Dermis microvascular lymphatic vessel endothelial cell (primary cell): Measurements from ENCODE around the gene CAPS2. TPM values are rescaled to one million over a fixed set of nuclear protein-coding genes. Genes with fewer than 3 reads are reported as not detected.
"Not testable (repeated sequence)": the region's sequence is repeated elsewhere in the genome, so short reads cannot be mapped to it uniquely, and the experiment has no call there.

Source experiments
- DNase-seq, 2 donors: peaks; one replicate each; pipeline versions ENCODE4 v3.0.0 to v3.0.0-alpha.2; 2010; ENCODE audit warnings: low read depth in 2 of 2
- total RNA-seq: library from RNA; depleted of rRNA; stranded (reverse); fragments of >200 nt; gene quantifications from 2 replicates; pipeline ENCODE4 v1.2.1, GENCODE V29; 2014

CAPS2 gene
- total RNA-seq: 0.26 and 0.63 TPM in 2 replicates

DNA sequence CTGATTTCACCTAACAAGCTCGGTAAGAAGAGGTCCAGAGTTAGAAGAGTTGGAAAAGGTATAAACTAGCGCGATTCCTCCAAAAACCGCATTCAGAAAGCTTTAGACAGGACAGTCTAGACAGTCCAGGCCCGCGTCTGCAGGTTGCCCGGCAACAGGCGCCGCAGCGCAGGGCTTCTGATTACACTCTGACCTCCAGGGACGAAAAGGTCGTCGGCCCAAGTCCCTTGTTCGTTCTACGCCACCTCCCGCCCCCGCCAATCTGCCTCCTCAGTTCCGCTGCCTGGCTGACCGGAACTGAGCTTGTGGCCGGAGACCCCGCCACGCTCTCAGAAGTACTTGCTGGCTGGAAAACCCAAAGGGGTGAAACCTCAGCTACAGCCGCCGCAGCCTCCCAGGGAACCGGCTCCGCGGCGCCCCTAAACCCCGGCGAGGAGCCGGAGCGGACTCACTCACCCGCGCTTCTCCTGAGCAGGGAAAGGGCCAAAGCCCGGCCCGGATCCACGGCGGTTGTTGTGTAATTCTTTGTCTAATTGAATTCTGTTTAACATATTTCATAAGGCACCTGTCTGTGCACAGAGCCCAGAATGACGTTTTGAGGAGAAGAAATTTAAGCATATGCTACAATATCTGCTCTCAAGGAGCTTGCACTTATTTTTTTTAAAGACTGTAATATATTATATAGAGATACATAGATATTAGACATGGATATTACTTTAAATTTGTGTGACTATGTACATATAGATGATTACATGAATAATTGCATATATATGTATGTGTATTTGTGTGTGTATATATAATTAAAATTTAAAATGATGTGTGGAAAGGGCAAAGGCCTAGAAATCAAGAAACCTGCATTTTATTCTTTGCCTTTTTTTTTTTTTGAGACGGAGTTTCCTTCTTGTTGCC lies at the start of gene CAPS2:
CAPS2 (minus strand) TSS at position 407 of the 909 bp plus-strand sequence. CDS start 3,826 bp downstream, outside the sequence.
- peak; percentile 51 to 76 for DNase-seq

DNA sequence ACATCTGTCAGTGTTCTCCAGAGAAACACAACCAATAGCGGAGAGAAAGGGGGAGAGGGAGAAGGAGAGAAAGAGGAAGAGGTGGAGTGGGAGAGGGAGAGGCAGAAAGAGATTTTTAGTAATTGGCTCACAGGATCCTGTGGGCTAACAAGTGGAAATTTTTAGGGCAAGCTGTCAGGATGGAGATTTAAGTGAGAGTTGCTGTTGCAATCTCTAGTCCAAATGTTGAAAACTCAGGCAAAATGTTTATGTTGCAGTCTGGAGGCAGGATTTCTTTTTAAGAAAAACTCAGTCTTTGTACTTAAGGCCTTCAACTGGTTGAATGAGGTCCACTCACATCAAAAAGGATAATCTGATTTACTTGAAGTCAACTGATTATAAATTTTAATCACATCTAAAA lies 48.2 kb upstream of the CAPS2 start:
- no peak for DNase-seq

DNA sequence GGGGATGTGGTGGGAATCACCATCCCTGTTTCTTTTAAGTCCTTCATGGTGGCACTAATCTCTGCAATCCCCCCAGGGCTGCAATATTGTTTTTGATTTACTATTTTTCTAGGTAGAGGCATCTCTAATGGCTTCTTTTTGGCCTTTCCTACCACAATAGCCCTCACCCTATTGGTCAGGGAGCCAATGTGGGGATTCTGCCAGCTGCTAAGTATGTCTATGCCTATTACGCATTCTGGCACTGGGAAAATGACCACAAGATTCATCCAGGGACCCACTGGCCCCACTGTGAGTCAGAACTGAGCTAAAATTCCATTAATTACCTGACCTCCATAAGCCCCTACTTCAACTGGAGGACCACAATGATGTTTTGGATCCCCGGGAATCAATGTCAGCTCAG lies 44.8 kb upstream of the CAPS2 start:
- no peak for DNase-seq

DNA sequence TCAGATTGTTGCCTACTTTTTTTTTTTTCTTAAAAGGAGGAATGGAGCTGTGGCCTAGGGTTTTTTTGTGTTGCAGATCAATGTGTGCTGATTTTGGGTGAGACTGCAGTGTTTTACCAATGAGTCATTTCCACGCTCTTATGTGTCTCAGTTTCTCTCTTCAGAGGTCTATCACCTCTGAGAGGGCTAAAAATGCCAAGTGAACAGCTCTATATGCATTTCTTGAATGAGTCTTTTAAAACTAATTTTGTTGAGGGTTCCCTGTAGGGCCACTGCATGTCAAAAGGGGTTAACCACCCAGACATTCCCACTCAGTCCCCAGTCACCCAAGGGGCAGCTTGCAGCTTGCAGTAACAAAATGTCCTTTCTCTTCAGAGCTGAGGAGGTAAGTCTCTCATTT lies 36.5 kb upstream of the CAPS2 start:
- no peak for DNase-seq

DNA sequence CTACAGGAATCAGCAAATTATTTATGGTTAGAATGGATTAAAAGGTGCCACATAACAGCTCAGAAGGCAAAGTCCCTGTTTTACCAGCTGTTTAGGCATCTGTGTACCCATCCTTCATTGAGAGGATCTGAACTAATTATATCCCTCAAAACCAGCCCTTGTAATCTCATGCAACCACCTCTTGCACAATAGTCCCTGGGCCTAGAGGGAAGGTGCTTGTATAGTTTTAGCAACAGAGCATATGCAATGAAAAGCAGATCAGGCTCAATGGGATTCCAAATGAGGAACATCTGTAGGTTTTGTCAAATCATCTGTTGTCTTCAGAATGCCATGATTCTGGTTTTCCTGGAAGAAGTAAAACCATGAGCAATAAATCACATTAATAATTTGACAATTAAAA lies 34.8 kb upstream of the CAPS2 start:
- no peak for DNase-seq

DNA sequence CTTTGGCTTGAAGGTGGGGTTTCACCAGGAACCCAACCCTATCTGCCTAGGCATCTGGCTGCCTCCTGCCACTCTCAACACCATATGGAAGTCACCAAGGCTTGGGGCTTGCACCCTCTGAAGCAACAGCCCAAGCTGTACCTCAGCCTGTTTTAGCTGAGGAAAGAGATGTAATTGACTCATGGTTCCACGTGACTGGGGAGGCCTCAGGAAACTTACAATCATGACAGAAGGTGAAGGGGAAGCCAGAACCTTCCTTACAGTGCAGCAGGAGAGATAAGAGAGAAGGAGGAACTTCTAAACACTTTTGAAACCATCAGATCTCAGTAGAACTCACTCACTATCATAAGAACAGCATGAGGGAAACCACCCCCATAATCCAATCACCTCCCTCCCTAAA lies 31.3 kb upstream of the CAPS2 start:
- no peak for DNase-seq

DNA sequence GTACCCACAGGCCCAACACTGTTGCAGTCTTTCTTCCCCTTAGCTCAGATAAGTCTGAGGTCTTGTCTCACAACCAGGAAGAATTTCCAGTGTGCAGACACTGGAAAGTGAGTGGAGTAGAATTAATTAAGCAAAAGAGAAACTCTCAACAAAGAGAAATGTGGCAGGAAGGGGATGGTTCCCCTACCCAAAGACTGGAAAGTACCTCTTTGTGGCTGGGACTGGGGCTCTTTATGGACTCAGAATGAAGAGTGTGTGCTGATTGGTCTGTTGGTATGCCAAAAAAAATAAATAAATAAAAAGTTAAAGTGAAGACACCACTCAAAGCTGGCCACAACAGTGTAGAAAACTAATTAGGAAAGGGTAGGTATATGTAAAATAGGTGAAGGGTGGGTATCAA lies 30.8 kb upstream of the CAPS2 start:
- DNase-seq: no peak

DNA sequence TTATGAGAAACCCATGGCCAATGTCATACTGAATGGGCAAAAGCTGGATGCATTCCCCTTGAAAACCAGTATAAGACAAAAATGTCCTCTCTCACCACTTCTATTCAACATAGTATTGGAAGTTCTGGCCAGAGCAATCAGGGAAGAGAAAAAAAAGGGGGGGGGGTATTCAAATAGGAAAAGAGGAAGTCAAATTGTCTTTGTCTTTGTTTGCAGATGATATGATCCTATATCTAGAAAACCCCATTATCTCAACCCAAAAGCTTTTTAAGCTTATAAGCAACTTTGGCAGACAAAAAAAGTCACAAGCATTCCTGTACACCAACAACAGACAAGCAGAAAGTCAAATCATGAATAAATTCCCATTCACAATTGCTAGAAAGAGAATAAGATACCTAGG lies 23.9 kb upstream of the CAPS2 start:
- DNase-seq: no peak

DNA sequence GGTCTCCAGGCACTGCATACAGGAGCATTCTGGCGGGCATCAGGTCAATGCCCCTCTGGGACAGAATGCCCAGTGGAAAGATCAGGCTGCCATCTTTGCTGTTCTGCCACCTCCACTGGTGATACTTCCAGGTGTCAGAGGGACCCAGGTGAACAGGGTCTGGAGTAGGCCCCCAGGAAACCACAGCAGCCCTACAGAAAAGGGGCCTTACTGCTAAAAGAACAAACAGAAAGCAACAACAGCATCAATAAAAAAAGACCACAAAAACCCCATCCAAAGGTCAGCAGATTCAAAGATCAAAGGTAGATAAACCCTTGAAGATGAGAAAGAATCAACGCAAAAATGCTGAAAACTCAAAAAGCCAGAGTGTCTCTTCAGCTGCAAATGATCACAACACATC lies 20.3 kb upstream of the CAPS2 start:
- no peak for DNase-seq

DNA sequence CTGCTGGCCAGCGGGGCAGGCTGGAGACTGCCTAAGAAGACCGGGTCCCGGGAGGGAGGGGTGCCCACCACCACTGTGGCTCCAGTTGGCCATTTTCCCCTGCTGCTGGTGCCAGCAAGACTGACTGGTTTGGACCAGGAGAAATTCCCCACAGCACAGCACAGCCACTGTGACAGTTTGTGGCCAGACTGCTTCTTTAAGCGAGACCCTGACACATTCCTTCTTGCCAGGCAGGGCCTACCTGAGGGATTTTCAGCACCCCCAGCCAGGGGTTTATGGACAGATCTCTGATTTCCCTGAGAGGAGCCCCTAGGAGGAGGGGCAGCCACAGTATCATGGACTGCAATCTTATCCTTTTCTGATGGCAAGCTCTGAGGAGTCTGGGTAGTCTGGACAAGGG lies 19.8 kb upstream of the CAPS2 start:
- DNase-seq: no peak

DNA sequence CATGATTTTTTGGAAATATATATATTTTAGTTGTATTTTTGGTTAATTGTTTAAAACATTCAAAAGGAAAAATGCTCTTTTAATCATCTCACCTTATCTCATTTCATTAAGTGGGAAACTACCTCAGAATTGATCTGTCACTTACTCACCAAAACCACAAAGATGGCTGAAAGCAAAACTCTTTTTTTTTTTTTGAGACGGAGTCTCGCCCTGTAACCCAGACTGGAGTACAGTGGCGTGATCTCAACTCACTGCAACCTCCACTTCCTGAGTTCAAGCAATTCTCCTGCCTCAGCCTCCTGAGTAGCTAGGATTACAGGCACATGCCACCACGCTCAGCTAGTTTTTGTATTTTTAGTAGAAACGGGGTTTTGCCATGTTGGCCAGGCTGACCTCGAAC lies 16.1 kb upstream of the CAPS2 start:
- not testable (repeated sequence) for DNase-seq

DNA sequence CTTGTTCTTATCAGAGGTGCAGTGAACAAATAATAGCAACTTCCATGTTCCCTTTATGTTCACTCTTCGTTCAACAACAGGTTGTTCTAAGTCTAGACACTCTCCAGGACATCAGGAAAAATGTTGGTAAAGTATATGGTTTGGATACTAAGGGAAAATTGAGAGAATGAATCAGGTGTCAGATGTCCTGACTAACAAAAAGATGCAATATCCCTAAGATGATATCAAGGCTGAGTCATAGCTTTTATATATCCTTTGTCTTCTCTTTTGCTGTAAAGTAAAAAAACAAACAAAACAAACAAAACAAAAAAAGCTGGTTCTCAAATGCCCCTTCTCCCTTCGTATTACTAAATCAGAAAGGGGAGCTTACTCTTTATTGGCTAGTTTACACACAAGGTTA lies 15.4 kb upstream of the CAPS2 start:
- no peak for DNase-seq

DNA sequence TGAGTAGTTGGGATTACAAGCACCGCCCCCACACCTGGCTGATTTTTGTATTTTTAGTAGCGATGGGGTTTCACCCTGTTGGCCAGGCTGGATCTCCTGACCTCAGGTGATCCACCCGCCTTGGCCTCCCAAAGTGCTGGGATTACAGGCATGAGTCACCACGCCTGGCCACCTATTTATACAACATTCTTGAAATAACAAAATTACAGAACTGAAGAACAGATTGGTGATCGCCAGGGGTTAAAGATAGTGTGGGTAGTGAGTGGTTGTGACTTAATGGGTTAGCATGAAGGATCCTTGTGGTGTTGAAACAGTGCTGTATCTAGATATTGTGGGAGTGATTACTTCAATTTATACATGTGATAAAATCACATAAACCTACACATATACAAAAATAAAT lies 11.7 kb upstream of the CAPS2 start:
- no peak for DNase-seq

DNA sequence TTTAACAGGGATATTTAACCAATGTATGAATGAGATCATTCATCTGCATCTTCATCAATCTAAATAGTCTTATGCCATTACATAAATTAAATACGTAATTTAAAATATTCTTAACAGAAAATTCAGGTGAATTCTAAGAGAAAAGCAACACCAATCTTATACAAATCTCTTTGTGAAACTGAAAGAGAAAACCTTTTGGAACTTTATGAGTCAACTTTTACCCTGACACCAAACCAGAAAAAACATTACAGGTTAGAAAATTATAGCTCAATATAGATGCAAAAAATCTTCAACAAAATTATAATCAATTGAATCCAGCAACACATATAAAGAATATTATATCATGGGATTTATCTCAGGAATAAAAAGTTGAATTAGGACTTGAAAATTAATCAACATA lies 7.8 kb upstream of the CAPS2 start:
- DNase-seq: no peak

DNA sequence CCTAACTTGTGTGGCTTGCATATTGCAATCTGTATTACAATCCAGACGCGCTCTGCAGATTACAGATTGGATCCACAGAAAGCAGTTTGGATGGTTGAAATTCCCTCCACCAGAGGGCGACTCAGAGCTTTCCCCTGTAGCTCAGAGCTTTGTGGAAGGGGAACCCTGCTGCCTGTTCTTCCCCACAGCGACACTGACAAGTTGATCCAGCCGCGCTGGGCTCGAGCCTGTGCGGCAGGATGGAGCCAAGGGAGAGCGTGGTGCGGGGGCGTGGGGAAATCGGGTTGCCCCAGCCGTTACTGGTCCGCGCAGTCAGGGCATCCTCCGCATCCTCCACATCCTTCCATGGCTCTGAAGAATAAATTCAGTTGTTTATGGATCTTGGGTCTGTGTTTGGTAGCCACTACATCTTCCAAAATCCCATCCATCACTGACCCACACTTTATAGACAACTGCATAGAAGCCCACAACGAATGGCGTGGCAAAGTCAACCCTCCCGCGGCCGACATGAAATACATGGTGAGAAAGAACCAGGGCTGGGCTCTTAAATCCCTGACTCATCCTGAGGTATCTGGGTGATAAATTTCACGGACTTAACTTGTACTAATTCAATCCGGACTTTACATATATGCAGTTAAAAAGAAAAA lies 4.4 kb upstream of the CAPS2 start, which contains the start of gene GLIPR1L1:
GLIPR1L1 (plus strand) TSS at position 287 of the 647 bp plus-strand sequence; CDS start at position 346, 59 bp downstream.
- DNase-seq: peak; percentile 78 to 84

DNA sequence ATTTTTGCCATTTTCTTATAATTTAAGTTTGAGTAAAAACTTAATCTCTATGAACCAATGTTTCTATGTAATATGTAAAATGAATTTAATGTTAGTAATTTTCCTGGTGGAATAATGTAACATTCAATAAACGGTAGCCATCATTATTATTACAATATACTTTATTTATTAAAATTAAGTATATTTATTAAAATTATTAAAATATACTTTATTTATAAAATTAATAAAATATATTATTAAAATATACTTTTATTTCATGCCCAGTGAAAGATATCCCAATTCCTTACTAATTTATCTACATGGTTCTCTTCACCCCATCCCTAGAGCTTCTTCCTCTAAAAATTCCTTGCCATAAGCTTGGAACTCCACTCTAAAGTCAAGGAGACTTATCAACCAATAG lies 2.5 kb downstream of the CAPS2 start:
- no peak for DNase-seq

DNA sequence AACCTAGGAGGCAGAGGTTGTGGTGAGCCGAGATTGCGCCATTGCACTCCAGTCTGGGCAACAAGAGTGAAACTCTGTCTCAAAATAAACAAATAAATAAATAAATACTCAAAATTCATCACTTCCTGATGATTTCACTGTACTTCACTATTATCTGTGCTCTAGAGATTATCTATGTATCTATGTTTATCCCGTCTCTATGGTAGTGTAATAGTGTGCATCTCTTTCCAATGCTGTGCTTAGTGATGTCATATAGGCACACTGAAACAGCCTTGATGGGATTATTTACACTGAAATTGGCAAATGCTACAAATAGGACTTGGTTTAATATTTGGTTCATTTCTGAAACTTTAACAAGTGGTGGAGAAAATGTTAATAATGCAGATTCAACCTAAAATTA lies 6.5 kb downstream of the CAPS2 start:
- no peak for DNase-seq

DNA sequence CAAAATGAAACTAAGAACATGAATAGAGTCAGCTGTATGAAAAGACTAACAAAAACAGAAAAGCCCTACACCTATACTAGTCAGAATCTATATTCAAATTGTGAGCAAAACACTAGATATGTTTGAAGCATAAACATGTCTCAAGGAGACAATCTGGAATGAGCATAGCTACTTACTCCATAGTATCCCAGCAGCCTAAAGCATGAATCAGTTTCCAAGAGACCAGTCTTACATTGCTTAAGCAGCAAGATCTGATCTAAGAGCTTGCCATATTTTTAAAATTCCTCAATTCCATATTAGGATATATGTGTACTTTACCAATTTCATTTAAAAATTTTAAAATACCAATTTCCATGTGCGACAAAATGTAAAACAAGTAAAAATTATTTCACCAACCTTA lies 7.7 kb downstream of the CAPS2 start:
- no peak for DNase-seq

DNA sequence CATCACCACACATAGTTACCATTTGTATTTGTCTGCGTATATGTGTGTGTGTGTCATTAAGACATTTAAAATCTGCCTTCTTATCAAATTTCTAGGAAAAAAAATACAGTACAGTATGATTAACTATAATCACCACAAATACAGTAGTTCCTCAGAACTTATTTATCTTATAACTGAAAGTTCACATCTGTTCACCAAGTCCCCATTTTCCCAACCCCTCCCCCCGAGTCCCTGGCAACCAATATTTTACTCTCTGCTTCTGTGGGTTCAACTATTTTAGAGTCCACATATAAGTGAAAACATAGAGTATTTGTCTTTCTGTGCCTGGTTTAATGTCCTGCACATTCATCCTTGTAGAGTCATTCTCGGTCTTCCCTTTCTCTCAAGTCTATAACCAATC lies 12.3 kb downstream of the CAPS2 start:
- DNase-seq: no peak

DNA sequence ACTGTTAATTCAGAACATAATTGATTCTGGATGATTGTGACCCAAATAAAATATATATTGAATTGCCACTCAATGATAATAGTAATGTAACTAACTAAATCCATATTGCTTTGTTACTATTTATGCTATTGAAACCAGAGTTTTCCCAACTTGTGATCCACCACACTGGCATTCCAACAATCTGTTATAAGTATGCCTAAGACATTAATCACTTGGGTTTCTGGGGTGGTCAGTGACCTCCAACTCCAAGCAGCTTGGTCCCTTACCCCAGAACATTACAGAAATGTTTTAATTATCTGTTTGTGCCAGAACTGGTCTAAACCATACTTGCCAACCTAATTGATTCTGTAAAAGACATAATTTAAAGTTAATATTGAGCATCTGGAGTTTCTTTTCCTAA lies 14.6 kb downstream of the CAPS2 start:
- DNase-seq: no peak

DNA sequence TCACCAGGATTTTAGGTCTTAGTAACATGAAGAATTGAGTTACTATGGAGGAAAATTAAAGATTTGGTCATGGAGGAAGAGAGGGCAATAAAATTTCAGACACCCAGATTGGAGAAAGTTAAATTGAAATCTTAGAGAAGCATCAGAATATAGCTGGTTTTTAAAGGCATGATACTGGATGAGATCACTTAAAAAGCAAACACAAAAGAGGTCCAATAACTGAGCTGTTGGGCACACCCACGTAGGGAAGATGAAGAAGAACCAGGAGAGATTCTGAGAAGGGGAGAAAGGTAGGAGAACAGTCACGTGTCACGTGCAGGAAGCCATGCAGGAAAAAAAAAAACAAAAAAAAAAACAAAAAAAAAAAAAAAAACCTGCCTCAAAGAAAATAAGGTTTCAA lies 18.8 kb downstream of the CAPS2 start:
- DNase-seq: no peak

DNA sequence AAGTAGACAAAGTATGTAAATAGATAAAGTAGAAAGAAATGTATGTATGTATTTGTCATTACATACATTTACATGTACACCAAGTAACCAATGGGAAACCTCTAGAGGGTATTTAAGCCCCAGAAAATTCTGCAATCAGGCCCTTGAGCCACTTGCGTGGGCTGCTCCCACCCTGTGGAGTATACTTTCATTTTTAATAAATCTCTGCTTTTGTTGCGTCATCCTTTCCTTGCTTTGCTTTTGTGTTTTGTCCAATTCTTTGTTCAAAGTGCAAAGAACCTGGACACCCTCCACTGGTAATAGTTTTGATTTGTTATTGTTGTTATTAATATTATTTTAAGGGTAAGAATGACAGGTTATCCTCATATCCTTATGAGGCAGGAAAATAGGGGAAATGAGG lies 21.8 kb downstream of the CAPS2 start:
- no peak for DNase-seq
